Upper lobe of left lung (tissue), 4 donors: ENCODE measurements around the gene TMEM183A.

ENCODE experiments used
- POLR2AphosphoS5 ChIP-seq, 2 donors: sonication (generic); formaldehyde crosslinking; IDR thresholded peaks; one replicate each; pipeline ENCODE4 v1.5.1; 2017; ENCODE audit warnings: antibody characterized with exemption in 2 of 2
- TF ChIP-seq, protein P1 (sequence below), 6 experiments: fragments of 450-650 bp in 4 of 6; fragments of 200-600 bp in 2 of 6; sonication (generic) in 2 of 6; IDR thresholded peaks; one replicate each; pipeline ENCODE4 v1.5.1; 2016 to 2019; ENCODE audit warnings: antibody characterized with exemption in 6 of 6

DNA sequence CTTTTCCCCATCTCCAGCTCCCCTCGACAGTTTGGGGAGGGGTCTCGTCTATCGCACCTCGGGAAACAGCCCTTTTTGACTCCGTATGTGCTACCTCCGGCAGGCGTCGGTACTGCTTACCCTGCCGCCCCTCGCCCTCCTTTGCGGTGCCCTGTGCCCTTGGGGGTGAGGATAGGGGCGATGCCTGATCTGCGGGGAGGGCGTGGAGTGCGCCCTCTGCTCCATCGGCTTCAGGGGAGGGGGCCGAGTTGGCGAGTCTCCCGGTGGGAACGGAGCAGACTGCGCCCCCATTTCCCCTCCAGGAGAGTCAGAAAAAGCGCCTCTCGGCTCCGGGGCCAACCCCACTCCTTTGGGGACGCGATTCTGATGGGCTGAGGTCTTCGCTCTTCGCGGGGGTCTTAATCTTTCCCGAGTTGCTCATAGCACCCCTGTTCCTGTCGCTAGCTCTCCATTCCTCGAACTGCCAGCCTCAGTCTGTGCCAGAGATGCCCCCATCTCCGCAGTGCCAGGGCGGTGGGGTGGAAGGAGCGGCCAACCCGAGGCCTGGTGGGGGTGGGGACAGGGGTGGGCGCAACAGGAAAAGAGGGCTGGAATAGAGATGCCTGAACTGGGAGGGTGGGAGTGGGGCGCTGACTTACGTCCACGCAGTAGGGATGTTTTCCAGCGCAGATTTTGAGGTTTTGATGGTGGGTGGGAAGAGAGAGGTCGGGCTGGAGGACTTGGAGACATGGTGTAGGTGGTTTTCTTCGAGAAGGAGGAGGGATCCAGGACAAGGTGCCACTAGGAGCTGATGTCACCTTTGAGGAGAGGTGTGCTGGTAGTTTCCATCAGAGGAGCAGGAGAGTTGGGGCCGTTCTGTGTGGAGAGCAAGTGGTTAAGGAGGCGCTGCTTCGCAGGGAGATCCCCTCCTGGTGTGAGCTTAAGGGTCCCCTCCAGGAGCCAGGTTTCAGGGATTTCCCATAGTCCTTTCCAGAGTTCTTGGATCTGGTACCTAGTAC, 19.8 kb downstream of the TMEM183A start:
- TF ChIP-seq, protein P1, sequence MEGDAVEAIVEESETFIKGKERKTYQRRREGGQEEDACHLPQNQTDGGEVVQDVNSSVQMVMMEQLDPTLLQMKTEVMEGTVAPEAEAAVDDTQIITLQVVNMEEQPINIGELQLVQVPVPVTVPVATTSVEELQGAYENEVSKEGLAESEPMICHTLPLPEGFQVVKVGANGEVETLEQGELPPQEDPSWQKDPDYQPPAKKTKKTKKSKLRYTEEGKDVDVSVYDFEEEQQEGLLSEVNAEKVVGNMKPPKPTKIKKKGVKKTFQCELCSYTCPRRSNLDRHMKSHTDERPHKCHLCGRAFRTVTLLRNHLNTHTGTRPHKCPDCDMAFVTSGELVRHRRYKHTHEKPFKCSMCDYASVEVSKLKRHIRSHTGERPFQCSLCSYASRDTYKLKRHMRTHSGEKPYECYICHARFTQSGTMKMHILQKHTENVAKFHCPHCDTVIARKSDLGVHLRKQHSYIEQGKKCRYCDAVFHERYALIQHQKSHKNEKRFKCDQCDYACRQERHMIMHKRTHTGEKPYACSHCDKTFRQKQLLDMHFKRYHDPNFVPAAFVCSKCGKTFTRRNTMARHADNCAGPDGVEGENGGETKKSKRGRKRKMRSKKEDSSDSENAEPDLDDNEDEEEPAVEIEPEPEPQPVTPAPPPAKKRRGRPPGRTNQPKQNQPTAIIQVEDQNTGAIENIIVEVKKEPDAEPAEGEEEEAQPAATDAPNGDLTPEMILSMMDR (IDR thresholded peaks at IDR 0.05), result peak in 1 of 6 experiments; percentile 28
- TF ChIP-seq POLR2AphosphoS5 (IDR thresholded peaks at IDR 0.05), result no peak
